ENCODE data around the gene SLC12A7.

- TF ChIP-seq POLR2A (conservative IDR thresholded peaks at IDR 0.05) = no peak
- no peak for TF ChIP-seq ZNF253 (CRISPR knock-in tag; conservative IDR thresholded peaks at IDR 0.05)
- TF ChIP-seq ZNF766 (CRISPR knock-in tag; conservative IDR thresholded peaks at IDR 0.05) = no peak
- no peak for TF ChIP-seq ZNF780A (CRISPR knock-in tag; IDR thresholded peaks at IDR 0.05)
- no peak for TF ChIP-seq ELF1 (tag; IDR thresholded peaks at IDR 0.05)
Observed at GRCh38 chr5:1017691-1018455, 94.0 kb downstream of the SLC12A7 start.

All from K562 (cell line).